Trophoblast cell (in vitro differentiated cells and primary cell): ENCODE measurements around the gene ZFAND3.

Experiments used
- DNase-seq, 2 donors: peaks; one replicate each; pipeline ENCODE4 v3.0.0-alpha.2; 2016
- H2AFZ ChIP-seq: 2 replicates; pipeline ENCODE4 v1.6.1; 2013; ENCODE audit warnings: low read length, moderate library complexity, mild to moderate bottlenecking; ENCODE audit not compliant: insufficient read depth, poor library complexity
- H2AK5ac ChIP-seq: 2 replicates; pipeline ENCODE4 v1.6.1; 2013; ENCODE audit warnings: mild to moderate bottlenecking, low read length
- H2BK120ac ChIP-seq: 2 replicates; pipeline ENCODE4 v1.6.1; 2013; ENCODE audit warnings: low read length, mild to moderate bottlenecking, moderate library complexity; ENCODE audit not compliant: insufficient read depth, poor library complexity
- H2BK12ac ChIP-seq: 2 replicates; pipeline ENCODE4 v1.6.1; 2013; ENCODE audit warnings: mild to moderate bottlenecking, low read length, moderate library complexity
- H2BK5ac ChIP-seq: 2 replicates; pipeline ENCODE4 v1.6.1; 2013; ENCODE audit warnings: low read length, low read depth, moderate library complexity, mild to moderate bottlenecking; ENCODE audit not compliant: poor library complexity
- H3K14ac ChIP-seq: 2 replicates; pipeline ENCODE4 v1.6.1; 2013; ENCODE audit warnings: mild to moderate bottlenecking, low read length
- H3K18ac ChIP-seq: 2 replicates; pipeline ENCODE4 v1.6.1; 2013; ENCODE audit warnings: mild to moderate bottlenecking, low read length
- H3K23ac ChIP-seq: 2 replicates; pipeline ENCODE4 v1.6.1; 2013; ENCODE audit warnings: low read length
- H3K27ac ChIP-seq: 2 replicates; pipeline ENCODE4 v1.5.1; 2013; ENCODE audit warnings: low read depth, mild to moderate bottlenecking, inconsistent platforms, low read length, moderate library complexity
- H3K27me3 ChIP-seq: 2 replicates; pipeline ENCODE4 v1.6.1; 2013; ENCODE audit warnings: inconsistent platforms, mild to moderate bottlenecking, low read length, moderate library complexity; ENCODE audit not compliant: insufficient read depth
- H3K36me3 ChIP-seq, 2 experiments: 1 replicate in 1 of 2; 2 replicates in 1 of 2; pipeline ENCODE4 v1.6.1; 2013; ENCODE audit warnings: low read length in 2 of 2, mild to moderate bottlenecking in 2 of 2, moderate library complexity in 1 of 2; ENCODE audit not compliant: insufficient read depth in 2 of 2, control insufficient read depth in 1 of 2
- H3K4ac ChIP-seq: 2 replicates; pipeline ENCODE4 v1.6.1; 2013; ENCODE audit warnings: low read depth, mild to moderate bottlenecking, low read length, moderate library complexity
- H3K4me1 ChIP-seq, 2 experiments: 1 replicate in 1 of 2; 2 replicates in 1 of 2; pipeline ENCODE4 v1.6.1; 2013; ENCODE audit warnings: low read length in 2 of 2, mild to moderate bottlenecking in 2 of 2, moderate library complexity in 1 of 2; ENCODE audit not compliant: insufficient read depth in 2 of 2, control insufficient read depth in 1 of 2
- H3K4me2 ChIP-seq: 2 replicates; pipeline ENCODE4 v1.6.1; 2013; ENCODE audit warnings: inconsistent platforms, mild to moderate bottlenecking, low read length, moderate library complexity
- H3K4me3 ChIP-seq: 2 replicates; pipeline ENCODE4 v1.5.1; 2013; ENCODE audit warnings: mild to moderate bottlenecking, low read depth, low read length, inconsistent platforms
- H3K79me1 ChIP-seq: one replicate; pipeline ENCODE4 v1.6.1; 2013; ENCODE audit warnings: low read length
- H3K79me2 ChIP-seq: 2 replicates; pipeline ENCODE4 v1.6.1; 2013; ENCODE audit warnings: low read length, mild to moderate bottlenecking; ENCODE audit not compliant: control insufficient read depth, insufficient read depth, poor library complexity
- H3K9ac ChIP-seq: 2 replicates; pipeline ENCODE4 v1.6.1; 2013; ENCODE audit warnings: mild to moderate bottlenecking, low read length
- H3K9me3 ChIP-seq: 2 replicates; pipeline ENCODE4 v1.6.1; 2013; ENCODE audit warnings: low read depth, mild to moderate bottlenecking, control low read depth, inconsistent platforms, low read length; ENCODE audit not compliant: insufficient read depth
- H4K12ac ChIP-seq: 2 replicates; pipeline ENCODE4 v1.6.1; 2013; ENCODE audit warnings: low read depth, mild to moderate bottlenecking, low read length, moderate library complexity
- H4K8ac ChIP-seq: 2 replicates; pipeline ENCODE4 v1.6.1; 2013; ENCODE audit warnings: low read depth, mild to moderate bottlenecking, low read length, moderate library complexity
- H4K91ac ChIP-seq: one replicate; pipeline ENCODE4 v1.6.1; 2013; ENCODE audit warnings: low read depth, mild to moderate bottlenecking, low read length, moderate library complexity
- WGBS: extraction: QIAGEN DNeasy Blood & Tissue Kit; methylation state at CpG from one replicate; pipeline ENCODE4 v1.1.7; 2013; ENCODE audit warnings: missing lambda C conversion rate; ENCODE audit not compliant: insufficient read length, insufficient coverage; ENCODE audit errors: extremely low coverage; 5-methylcytosine and 5-hydroxymethylcytosine counted together

The ZFAND3 gene

GRCh38 chr6:37994223-37994622, 174.7 kb downstream of the ZFAND3 start:
- H2AFZ ChIP-seq, result no peak overlapping the region
- H3K27me3 ChIP-seq, result no peaks in the 10 kb centered on the region
- no peak overlapping the region for H3K18ac ChIP-seq
- H4K91ac ChIP-seq, result no peak overlapping the region
- H3K4me1 ChIP-seq, result peaks cover 0 to 3% of the 10 kb centered on the region in 2 experiments
- no peak overlapping the region for H2BK12ac ChIP-seq
- H2AK5ac ChIP-seq, result no peak overlapping the region
- no peaks in the 10 kb centered on the region for H3K79me1 ChIP-seq
- no peak overlapping the region for H3K14ac ChIP-seq
- no peaks in the 10 kb centered on the region for H3K36me3 ChIP-seq
- WGBS, result no CpG with 5 or more reads among the region's 2 CpGs
- H3K4me2 ChIP-seq, result no peak overlapping the region
- no peaks in the 10 kb centered on the region for H3K79me2 ChIP-seq
- no peaks in the 10 kb centered on the region for H3K9me3 ChIP-seq
- H4K12ac ChIP-seq, result no peak overlapping the region
- no peak overlapping the region for H2BK120ac ChIP-seq
- H2BK5ac ChIP-seq, result no peak overlapping the region
- no peak overlapping the region for H3K4ac ChIP-seq
- no peak for DNase-seq
- no peak overlapping the region for H3K27ac ChIP-seq
- no peak overlapping the region for H3K23ac ChIP-seq
- no peak overlapping the region for H3K4me3 ChIP-seq
- no peak overlapping the region for H4K8ac ChIP-seq
- H3K9ac ChIP-seq, result no peak overlapping the region

GRCh38 chr6:37998366-37998765, 178.8 kb downstream of the ZFAND3 start:
- no peak overlapping the region for H2BK120ac ChIP-seq
- H3K79me2 ChIP-seq, result no peaks in the 10 kb centered on the region
- no peak overlapping the region for H3K4ac ChIP-seq
- DNase-seq, result no peak
- H3K27me3 ChIP-seq, result no peaks in the 10 kb centered on the region
- no peaks in the 10 kb centered on the region for H3K4me1 ChIP-seq
- H3K4me2 ChIP-seq, result no peak overlapping the region
- H3K14ac ChIP-seq, result no peak overlapping the region
- H3K27ac ChIP-seq, result no peak overlapping the region
- no peaks in the 10 kb centered on the region for H3K36me3 ChIP-seq
- WGBS, result no CpG with 5 or more reads among the region's 2 CpGs
- H2BK12ac ChIP-seq, result no peak overlapping the region
- H4K91ac ChIP-seq, result no peak overlapping the region
- no peak overlapping the region for H4K12ac ChIP-seq
- no peak overlapping the region for H3K9ac ChIP-seq
- H3K18ac ChIP-seq, result no peak overlapping the region
- H3K79me1 ChIP-seq, result no peaks in the 10 kb centered on the region
- H3K9me3 ChIP-seq, result no peaks in the 10 kb centered on the region
- no peak overlapping the region for H3K4me3 ChIP-seq
- H4K8ac ChIP-seq, result no peak overlapping the region
- H2BK5ac ChIP-seq, result no peak overlapping the region
- H2AFZ ChIP-seq, result no peak overlapping the region
- H2AK5ac ChIP-seq, result no peak overlapping the region
- H3K23ac ChIP-seq, result no peak overlapping the region

GRCh38 chr6:38001386-38001785, 181.9 kb downstream of the ZFAND3 start:
- Histone ChIP-seq H4K8ac (no peak overlapping the region), H3K9me3 (no peaks in the 10 kb centered on the region), H4K12ac (no peak overlapping the region), H2AK5ac (no peak overlapping the region), H3K27me3 (no peaks in the 10 kb centered on the region), H2BK5ac (no peak overlapping the region), H3K4me1 (no peaks in the 10 kb centered on the region), H3K23ac (no peak overlapping the region), H3K9ac (no peak overlapping the region), H3K36me3 (no peaks in the 10 kb centered on the region), H3K4me2 (no peak overlapping the region), H3K79me2 (no peaks in the 10 kb centered on the region), H3K79me1 (no peaks in the 10 kb centered on the region), H2BK12ac (no peak overlapping the region), H3K4ac (no peak overlapping the region), H3K27ac (no peak overlapping the region), H3K18ac (no peak overlapping the region), H2BK120ac (no peak overlapping the region), H3K14ac (no peak overlapping the region), H3K4me3 (no peak overlapping the region), H2AFZ (no peak overlapping the region), H4K91ac (no peak overlapping the region)
- WGBS, result no CpG with 5 or more reads among the region's 1 CpG
- DNase-seq, result no peak

- no CpG with 5 or more reads among the region's 2 CpGs for WGBS
- Histone ChIP-seq H3K79me1 (no peaks in the 10 kb centered on the region), H2BK120ac (no peak overlapping the region), H3K4me2 (no peak overlapping the region), H3K9me3 (no peaks in the 10 kb centered on the region), H3K9ac (no peak overlapping the region), H2AK5ac (no peak overlapping the region), H3K14ac (no peak overlapping the region), H4K8ac (no peak overlapping the region), H3K4ac (no peak overlapping the region), H3K4me1 (no peaks in the 10 kb centered on the region), H3K36me3 (no peaks in the 10 kb centered on the region), H3K27ac (no peak overlapping the region), H3K4me3 (no peak overlapping the region), H2BK5ac (no peak overlapping the region), H2BK12ac (no peak overlapping the region), H3K18ac (no peak overlapping the region), H3K23ac (no peak overlapping the region), H3K79me2 (no peaks in the 10 kb centered on the region), H4K12ac (no peak overlapping the region), H4K91ac (no peak overlapping the region), H3K27me3 (no peaks in the 10 kb centered on the region), H2AFZ (no peak overlapping the region)
- DNase-seq, result no peak
Measured at GRCh38 chr6:38004908-38005307, 185.4 kb downstream of the ZFAND3 start.
